A549 treated with RU486 at 1 μM for 4 hours (cell line): ENCODE results near the gene AKR1B15. TPM values are rescaled to one million over a fixed set of nuclear protein-coding genes. Genes with fewer than 3 reads are reported as not detected.

Experiments used
- total RNA-seq: library from RNA; stranded (reverse); fragments of 200-300 nt; extraction: Qiagen RNA extraction; gene quantifications from 5 replicates; pipeline ENCODE4 v1.2.3, GENCODE V29; 2022; ENCODE audit warnings: low read depth

Gene AKR1B15
- total RNA-seq: 29.6 to 59.9 TPM (median 40.5 TPM) in 5 replicates

DNA sequence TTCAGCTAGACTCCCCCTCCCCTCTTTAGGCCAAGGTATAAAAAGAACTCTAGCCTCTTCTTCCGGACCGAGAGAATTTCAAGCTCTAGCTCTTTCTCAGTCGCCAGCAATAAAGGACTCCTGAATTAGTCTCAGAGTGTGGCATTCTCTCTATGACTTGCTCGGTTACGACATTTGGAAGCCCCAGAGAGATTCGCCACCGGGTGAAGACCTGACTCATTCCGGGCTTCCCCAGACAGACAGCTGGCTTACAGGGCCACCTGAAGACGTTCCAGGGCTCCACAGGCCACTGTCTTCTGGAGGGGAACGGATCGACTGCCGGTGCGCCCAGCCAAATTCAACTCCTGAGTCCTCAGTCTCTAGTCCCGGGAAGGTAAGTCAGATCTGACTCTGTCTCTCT lies at the start of gene AKR1B15:
Gene AKR1B15 (plus strand): TSS at position 234 of the 400 bp plus-strand sequence. CDS start 15,510 bp downstream, outside the sequence.

Other genes starting within 250 kb of the AKR1B15 start
- gene SLC35B4, start 232.2 kb upstream of the AKR1B15 start, total RNA-seq: 26.6 to 40.6 TPM (median 32.4 TPM) in 5 replicates
- gene AKR1B1, start 90.0 kb upstream of the AKR1B15 start, total RNA-seq: 2,275 to 3,027 TPM (median 2,754 TPM) in 5 replicates
- gene AKR1B10, start 21.5 kb upstream of the AKR1B15 start, total RNA-seq: 2,264 to 2,613 TPM (median 2,442 TPM) in 5 replicates
- 16.6 to 22.6 TPM (median 19.5 TPM) in 5 replicates for gene BPGM, start 97.7 kb downstream of the AKR1B15 start, total RNA-seq
- gene CALD1, start 230.5 kb downstream of the AKR1B15 start, total RNA-seq: 52.2 to 87.3 TPM (median 69.1 TPM) in 5 replicates